ENCODE data around the gene CD9.
A peak's percentile ranks its signal among the peaks of the same experiment; 100 is the strongest.
"Not testable (repeated sequence)": the region's sequence is repeated elsewhere in the genome, so short reads cannot be mapped to it uniquely, and the experiment has no call there.

Gene CD9

DNA sequence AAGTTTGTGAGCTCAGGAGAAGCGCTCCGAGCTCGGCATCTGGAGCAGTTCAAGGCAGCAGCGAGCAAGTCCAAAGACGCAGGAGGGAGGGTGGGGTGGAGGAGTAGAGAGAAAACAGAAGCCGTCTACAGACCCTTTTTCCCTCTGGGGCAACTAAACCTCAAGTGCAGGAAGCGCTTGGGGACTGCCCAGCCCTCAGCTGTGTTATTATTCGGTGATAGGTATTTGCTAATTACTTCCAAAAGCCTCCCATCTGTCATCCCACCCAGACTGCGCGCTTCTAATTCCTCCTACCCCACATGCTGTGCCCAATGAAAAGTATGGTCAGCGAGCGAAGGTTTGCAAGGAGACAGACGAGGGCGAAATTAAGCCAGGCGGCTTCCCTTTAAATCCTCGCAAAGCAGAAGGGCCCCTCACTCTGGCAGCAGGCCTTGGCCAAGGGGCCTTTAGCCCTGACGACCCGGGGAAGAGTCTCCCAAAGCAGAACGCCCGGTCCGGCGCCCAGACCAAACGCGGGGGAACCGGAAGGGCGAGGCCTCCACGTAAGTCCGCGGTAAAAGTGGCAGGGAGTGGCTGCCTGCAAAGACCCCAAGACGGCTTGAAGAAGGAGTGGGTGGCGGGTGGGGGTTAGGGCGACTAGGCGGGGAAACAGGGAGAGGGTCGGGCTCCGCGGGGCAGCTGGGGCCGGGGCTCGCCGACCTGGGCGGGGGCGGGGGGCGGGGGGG lies 507 bp upstream of the CD9 start:
- no peak for DNase-seq

- DNase-seq: no peak
Observed at GRCh38 chr12:6201213-6201608, 1.0 kb downstream of the CD9 start.

GRCh38 chr12:6201826-6202225 lies 1.6 kb downstream of the CD9 start:
- no peak for DNase-seq

DNA sequence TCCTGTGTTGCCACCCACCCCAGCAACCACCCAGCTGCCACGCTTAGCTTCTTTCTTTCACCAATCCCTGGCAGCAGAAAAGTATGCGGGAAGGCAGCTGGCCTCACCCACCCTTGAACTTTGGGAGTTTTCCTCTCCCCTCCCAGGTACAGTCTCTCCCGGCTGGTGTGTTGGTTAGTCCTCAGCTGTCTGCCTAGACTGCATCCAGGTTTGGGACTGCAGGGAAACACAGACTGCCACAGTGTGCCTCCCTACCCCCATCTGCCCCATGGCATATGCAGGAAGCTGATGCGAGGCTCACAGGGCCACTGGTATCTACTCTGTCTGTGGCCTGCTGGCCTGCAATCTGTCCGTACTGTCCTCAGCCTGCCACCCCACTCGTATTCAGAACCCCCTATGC lies 2.1 kb downstream of the CD9 start:
- no peak for DNase-seq

- no peak for DNase-seq
Observed at GRCh38 chr12:6202846-6203245, 2.6 kb downstream of the CD9 start.

DNA sequence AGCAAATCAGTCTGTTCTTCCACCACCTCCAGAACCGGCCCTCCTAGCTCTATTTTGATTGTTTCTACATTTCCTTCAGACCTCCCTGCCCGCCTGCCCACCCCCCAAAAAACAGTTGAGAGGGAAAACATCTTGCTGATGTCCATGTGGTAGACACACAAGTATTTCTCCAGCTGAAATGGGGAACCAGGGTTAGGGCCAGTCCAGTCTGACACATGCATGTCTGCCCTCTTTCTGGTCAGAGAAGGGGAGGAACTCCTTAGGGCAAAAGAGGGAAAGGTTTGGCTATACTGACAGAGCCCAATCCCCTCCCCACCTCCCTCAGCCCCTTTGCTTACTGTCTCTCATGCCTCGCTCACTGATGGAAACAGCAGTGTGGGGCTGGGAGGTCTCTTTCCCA lies 3.4 kb downstream of the CD9 start:
- DNase-seq: no peak

GRCh38 chr12:6204533-6205143 lies 4.4 kb downstream of the CD9 start:
- DNase-seq: no peak

DNA sequence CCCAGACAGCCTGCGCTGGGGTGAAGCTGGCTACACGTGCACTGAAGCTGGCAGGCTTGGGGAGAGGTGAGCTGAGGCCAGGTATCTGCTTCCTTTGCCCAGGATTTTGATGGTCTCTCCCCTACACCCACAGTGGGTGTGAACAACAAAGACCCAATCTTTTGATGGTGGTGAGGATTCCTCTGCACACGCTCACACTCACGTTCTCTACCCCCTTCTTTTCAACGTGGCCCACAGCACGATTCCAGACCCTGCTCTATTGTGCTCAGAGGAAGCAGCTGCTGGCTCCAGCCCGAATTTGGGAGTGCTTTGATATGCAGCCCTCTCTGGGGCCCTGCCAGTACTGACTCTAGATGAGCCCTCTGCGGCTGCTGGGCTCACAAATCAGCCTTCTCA lies 4.9 kb downstream of the CD9 start:
- no peak for DNase-seq

DNA sequence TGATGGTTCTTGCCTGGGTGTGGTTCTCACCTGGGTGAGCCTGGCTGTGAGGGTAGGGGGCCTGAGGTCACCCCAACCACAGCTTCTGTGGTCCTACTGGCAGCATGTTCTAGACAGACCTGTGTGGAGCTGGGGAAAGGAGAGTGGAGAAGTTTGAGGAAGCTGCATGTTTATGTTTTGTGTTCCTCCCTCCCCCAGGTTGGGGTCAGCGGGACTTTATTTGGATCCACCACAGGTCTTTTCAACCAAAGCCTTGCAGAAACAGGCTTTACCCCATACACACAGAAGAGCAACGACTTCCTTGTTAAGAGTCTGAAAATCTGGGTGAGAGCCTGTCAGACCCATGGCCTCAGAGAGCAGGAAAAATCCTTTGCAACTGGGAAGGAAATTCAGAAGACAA lies 5.6 kb downstream of the CD9 start:
- no peak for DNase-seq

GRCh38 chr12:6206327-6206726 lies 6.1 kb downstream of the CD9 start:
- DNase-seq: no peak

DNA sequence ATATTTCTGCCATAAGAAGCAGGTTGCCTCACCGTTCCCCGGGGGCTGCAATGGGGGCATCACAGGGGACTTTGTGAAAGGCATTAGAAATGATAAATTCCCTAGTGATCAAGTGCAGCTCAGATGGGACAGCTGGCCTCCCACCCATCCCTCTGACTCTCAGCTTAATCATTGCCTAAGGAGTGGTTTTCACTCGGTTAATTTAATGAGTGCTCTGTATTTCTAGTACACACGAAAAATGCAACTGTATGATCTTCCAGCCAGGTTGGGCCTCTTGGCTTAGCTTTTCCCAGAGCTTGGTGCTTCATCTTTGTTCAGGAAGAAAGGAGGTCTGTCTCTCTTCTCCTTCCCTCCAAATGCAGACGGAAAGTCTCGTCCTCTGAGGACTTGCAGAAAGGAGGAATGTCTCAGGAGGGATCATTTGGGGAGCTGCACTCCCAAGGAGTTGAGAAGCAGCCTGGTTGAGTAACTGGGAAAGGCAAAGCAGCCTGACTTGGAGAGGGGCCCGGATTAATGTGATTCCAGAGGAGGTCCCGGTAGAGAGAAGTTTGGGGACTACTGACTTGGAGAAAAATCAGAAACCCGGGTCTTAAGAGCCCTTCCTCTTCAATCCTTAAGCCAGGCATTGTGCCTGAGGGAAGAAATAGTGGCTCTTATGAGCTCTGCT lies 7.2 kb downstream of the CD9 start:
- DNase-seq: no peak

- no peak for DNase-seq
Observed at GRCh38 chr12:6208130-6208529, 7.9 kb downstream of the CD9 start.

GRCh38 chr12:6209428-6209827 lies 9.2 kb downstream of the CD9 start:
- DNase-seq: not testable (repeated sequence)

GRCh38 chr12:6211421-6211869 lies 11.2 kb downstream of the CD9 start:
- no peak for DNase-seq

DNA sequence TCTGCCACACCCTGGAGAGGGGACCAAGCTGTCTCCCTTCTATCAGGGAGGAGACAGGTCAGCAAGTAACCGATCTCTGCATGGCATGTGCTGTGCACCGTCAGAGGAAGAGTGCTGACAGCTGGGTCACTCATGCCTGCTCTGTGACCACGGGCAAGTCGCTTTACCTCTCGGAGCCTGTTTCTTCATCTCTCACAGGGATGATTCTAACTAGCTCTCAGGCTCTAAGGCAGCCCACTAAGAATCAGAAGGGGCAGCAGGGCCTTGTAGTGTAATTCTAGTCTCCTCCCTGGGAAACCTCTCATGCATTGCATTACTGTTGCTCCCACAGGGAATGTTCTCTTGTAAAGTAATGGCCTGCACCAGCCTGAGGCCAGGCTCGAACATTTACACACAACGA lies 11.9 kb downstream of the CD9 start:
- DNase-seq: no peak

GRCh38 chr12:6213969-6214368 lies 13.8 kb downstream of the CD9 start:
- no peak for DNase-seq

- no peak for DNase-seq
Observed at GRCh38 chr12:6214633-6215032, 14.4 kb downstream of the CD9 start.

GRCh38 chr12:6215120-6215807 lies 15.1 kb downstream of the CD9 start:
- DNase-seq: no peak

- peak; percentile 99 for DNase-seq
Observed at GRCh38 chr12:6215932-6216494, 15.8 kb downstream of the CD9 start.

DNA sequence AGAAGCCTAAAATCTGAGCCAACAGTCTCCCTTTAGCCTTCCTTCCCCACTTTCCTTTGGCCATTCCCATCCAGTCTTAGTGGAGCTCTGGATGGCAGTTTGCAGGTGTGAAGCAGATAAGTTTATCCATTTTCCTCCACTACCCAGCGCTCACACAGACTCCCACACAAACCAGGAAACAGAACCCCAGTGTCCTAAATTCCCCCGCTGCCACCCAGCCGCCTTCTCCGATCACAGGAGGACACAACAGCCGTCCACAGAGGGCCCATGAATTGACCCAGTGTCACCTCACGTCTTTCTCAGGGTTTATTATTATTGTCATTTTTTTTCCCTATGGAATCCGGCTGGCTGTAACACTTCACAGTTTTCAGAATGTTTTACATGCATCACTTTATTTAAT lies 16.4 kb downstream of the CD9 start:
- no peak for DNase-seq

- DNase-seq: peak; percentile 48
Observed at GRCh38 chr12:6218347-6218925, 18.2 kb downstream of the CD9 start.

DNA sequence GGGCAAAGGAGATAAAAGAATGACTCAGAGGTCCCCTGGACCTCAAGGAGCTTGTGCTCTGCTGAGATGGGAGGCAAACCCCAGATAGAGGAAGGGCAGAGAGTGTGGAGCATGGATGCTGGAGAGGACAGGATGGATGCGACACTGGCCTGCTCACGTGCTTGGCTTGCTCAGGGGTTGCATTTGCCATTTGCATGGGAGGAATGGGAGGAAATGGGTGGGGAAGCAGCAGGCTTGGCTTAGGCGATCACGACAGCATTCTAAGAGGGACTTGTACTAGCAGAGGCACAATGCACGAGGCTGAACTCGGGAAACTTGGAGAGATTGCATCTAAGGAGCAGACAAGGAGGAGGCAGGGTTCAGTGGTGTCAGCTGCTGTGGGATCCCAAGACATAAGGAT lies 19.8 kb downstream of the CD9 start:
- no peak for DNase-seq

DNA sequence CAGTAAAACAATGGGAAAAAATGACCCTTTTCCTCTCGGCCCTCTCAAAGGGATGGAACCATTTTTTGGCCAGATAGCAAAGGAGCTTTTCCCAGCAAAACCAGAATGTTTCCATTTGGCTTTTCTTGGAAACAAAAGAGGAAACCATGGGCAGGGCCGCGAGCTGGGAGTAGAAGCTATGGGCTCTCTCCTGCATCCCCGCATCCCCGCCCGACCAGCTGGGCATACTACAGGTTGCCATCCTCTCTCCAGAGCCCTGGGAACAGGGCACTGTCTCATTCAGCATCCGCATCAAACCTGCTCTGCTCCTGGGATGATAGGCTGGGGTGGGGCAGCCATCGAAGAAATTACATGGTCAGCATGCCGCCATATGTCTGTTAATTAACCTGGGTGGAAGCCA lies 20.9 kb downstream of the CD9 start:
- no peak for DNase-seq
